Stimulated activated naive CD8-positive, alpha-beta T cell treated with anti-CD3 and anti-CD28 coated beads, Interleukin-15, amount 100 ng/mL, for 72 hours (primary cell): Measurements from ENCODE around the gene R3HDM4.

ENCODE experiments used
- ATAC-seq: fragments of 150-1000 bp; cut with Tn5 transposase; 2 replicates; pipeline ENCODE4 v1.10.0; 2021; ENCODE audit warnings: mild to moderate bottlenecking, moderate library complexity
- DNase-seq, 2 donors: peaks; one replicate each; pipeline ENCODE4 v3.0.0; 2021 to 2022
- H3K27ac Mint-ChIP-seq, 2 donors: one replicate each; pipeline ENCODE4 v1.8.0; 2022; ENCODE audit warnings: mild to moderate bottlenecking in 2 of 2, mixed read lengths in 2 of 2, moderate library complexity in 2 of 2
- H3K27me3 Mint-ChIP-seq: one replicate; pipeline ENCODE4 v1.8.0; 2022; ENCODE audit warnings: mixed read lengths
- H3K4me1 Mint-ChIP-seq: one replicate; pipeline ENCODE4 v1.8.0; 2022; ENCODE audit warnings: mild to moderate bottlenecking, mixed read lengths
- H3K4me3 Mint-ChIP-seq, 2 donors: one replicate each; pipeline ENCODE4 v1.8.0; 2022; ENCODE audit warnings: mild to moderate bottlenecking in 2 of 2, mixed read lengths in 2 of 2, moderate library complexity in 1 of 2
- H3K9me3 Mint-ChIP-seq, 2 donors: one replicate each; pipeline ENCODE4 v1.8.0; 2022; ENCODE audit warnings: mixed read lengths in 2 of 2

Gene R3HDM4

DNA sequence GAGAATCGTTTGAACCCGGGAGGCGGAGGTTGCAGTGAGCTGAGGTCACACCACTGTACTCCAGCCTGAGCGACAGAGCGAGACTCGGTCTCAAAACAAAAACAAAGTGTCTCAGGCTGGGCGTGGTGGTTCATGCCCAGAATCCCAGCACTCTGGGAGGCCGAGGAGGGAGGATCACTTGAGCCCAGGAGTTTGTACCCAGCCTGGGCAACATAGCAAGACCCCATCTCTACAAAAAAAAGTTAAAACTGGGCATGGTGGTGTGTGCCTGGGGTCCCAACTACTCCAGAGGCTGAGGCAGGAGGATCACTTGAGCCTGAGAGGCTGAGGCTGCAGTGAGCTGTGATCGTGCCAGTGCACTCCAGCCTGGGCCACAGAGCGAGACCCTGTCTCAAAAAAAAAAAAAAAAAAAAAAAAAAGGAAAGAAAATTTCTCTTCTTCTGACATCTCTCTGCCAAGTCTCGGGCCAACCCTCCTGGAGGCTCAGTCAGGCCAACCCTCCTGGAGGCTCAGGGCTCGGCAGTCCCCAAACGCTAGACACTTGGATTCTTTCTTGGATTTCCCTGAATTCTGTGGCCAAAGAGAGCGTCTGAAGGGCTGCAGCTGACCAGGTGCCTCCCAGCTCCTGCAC lies 39.1 kb upstream of the R3HDM4 start:
- ATAC-seq (no peak), DNase-seq (no peak)
- Mint-ChIP-seq H3K4me3 (no peak overlapping the region), H3K27me3 (no peaks in the 10 kb centered on the region), H3K4me1 (peaks cover 20% of the 10 kb centered on the region), H3K9me3 (no peaks in the 10 kb centered on the region), H3K27ac (no peak overlapping the region)

GRCh38 chr19:950352-951066 lies 37.5 kb upstream of the R3HDM4 start:
- no peaks in the 10 kb centered on the region for H3K9me3 Mint-ChIP-seq
- H3K4me3 Mint-ChIP-seq, result no peak overlapping the region
- DNase-seq (no peak), ATAC-seq (no peak)
- H3K27ac Mint-ChIP-seq, result no peak overlapping the region
- peaks cover 20% of the 10 kb centered on the region for H3K4me1 Mint-ChIP-seq
- H3K27me3 Mint-ChIP-seq, result no peaks in the 10 kb centered on the region

- no peak for DNase-seq
- no peaks in the 10 kb centered on the region for H3K9me3 Mint-ChIP-seq
- no peaks in the 10 kb centered on the region for H3K27me3 Mint-ChIP-seq
- peaks cover 13% of the 10 kb centered on the region for H3K4me1 Mint-ChIP-seq
- no peak overlapping the region for H3K27ac Mint-ChIP-seq
- no peak for ATAC-seq
- no peak overlapping the region for H3K4me3 Mint-ChIP-seq
Observed at GRCh38 chr19:948842-949496, 36.0 kb upstream of the R3HDM4 start.

DNA sequence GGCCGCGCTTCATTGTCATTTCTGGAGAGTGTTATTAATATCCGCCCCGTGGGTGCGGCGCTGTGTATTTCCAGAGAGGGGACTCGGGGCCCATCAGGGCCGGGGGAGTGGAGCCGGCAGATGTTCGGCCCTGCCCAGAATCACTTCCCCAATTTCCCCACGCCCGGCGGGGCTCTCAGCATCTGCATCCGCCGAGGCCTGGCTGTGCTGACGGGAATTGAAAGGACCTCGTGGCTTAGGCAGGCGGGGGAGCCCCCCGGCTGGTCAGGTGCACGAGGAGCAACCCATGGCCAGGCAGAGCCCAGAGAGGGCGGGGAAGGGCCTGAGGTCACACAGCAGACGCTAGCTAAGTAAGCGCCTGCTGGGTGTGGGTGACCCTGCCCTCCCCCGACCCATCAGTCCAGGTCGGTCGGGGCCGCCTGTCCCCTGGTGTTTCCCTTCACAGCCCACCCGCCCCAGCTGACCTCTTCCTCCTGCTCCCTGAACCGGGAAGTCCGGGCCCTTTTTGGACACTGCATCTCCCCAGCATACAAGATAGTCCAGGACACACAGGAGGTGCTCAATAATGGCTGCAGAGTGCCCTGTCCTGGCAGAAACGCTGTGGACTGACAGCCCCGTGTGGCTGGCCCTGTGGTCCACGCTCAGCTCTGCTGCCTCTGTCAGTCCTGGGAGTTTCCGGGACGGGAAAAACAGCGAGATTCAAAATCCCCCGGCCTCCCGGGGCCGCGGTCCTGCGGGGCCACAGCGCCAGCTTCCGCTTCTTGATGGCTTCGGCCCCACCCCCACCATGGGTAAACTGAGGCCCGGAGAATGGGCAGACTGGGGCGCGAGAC lies 34.9 kb upstream of the R3HDM4 start:
- H3K27ac Mint-ChIP-seq, result no peak overlapping the region
- DNase-seq, result no peak
- peaks cover 2% of the 10 kb centered on the region for H3K4me1 Mint-ChIP-seq
- no peak for ATAC-seq
- no peak overlapping the region for H3K4me3 Mint-ChIP-seq
- no peaks in the 10 kb centered on the region for H3K9me3 Mint-ChIP-seq
- no peaks in the 10 kb centered on the region for H3K27me3 Mint-ChIP-seq

GRCh38 chr19:947090-947706 lies 34.2 kb upstream of the R3HDM4 start:
- H3K27ac Mint-ChIP-seq, result no peak overlapping the region
- no peak overlapping the region for H3K4me3 Mint-ChIP-seq
- H3K27me3 Mint-ChIP-seq, result no peaks in the 10 kb centered on the region
- ATAC-seq, result no peak
- no peak for DNase-seq
- H3K4me1 Mint-ChIP-seq, result no peaks in the 10 kb centered on the region
- H3K9me3 Mint-ChIP-seq, result no peaks in the 10 kb centered on the region

- peaks cover 9% of the 10 kb centered on the region for H3K27me3 Mint-ChIP-seq
- peaks cover 8% of the 10 kb centered on the region for H3K4me1 Mint-ChIP-seq
- H3K4me3 Mint-ChIP-seq, result no peak overlapping the region
- ATAC-seq (no peak), DNase-seq (no peak)
- H3K27ac Mint-ChIP-seq, result peak overlapping the region in 1 of 2 donors; percentile 63
- no peaks in the 10 kb centered on the region for H3K9me3 Mint-ChIP-seq
Observed at GRCh38 chr19:945401-946252, 32.6 kb upstream of the R3HDM4 start.

DNA sequence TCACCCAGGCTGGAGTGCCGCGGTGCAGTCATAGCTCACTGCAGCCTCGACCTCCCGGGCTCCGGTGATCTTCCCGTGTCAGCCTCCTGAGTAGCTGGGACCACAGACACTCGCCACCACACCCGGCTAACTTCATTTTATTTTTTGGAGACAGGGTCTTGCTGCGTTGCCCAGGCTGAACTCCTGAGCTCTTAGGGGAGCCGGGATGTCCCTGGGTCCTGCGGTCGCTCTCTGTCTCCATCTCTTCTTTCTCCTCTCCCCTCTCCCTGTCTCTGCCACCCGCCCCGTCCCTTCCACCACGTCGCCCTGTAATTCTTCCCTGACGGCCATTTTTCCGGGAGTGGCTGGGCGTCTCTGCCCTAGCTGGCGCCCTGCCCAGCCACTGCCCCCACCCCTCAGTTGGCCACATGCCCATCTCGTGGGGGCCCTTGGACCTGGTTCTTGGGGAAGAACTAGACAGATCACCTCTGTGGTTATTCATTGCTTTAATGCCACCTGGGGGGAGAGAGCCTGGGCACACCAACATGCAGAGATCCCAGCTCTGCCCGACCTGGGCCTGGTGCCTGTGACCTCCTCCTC lies 31.7 kb upstream of the R3HDM4 start:
- peaks cover 17% of the 10 kb centered on the region for H3K27me3 Mint-ChIP-seq
- DNase-seq, result no peak
- ATAC-seq, result no peak
- no peaks in the 10 kb centered on the region for H3K9me3 Mint-ChIP-seq
- no peak overlapping the region for H3K4me3 Mint-ChIP-seq
- H3K4me1 Mint-ChIP-seq, result peaks cover 17% of the 10 kb centered on the region
- no peak overlapping the region for H3K27ac Mint-ChIP-seq

DNA sequence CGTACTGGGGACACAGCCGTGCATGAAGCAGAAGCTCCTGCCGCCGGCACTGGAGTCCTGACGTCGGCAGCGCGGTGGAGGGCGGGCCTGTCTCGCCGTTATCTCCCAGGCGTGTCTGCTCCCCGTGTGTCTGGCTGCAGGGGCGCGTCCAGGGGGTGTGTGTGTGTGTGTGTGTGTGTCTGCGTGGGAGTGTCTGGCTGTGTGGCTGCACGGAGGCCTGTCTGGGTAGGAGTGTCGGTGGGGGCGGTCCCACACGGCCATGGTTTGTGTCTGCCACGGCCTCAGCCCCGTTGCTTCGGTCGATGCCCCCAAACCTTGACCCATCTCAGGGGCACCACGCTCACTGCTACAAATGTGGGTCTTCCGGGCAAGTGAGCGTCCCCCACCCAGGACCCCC lies 31.1 kb upstream of the R3HDM4 start:
- DNase-seq (no peak), ATAC-seq (no peak)
- Mint-ChIP-seq H3K4me1 (peaks cover 23% of the 10 kb centered on the region), H3K27me3 (peaks cover 22% of the 10 kb centered on the region), H3K4me3 (no peak overlapping the region), H3K27ac (no peak overlapping the region), H3K9me3 (no peaks in the 10 kb centered on the region)

- ATAC-seq (no peak), DNase-seq (no peak)
- Mint-ChIP-seq H3K4me1 (peaks cover 23% of the 10 kb centered on the region), H3K9me3 (no peaks in the 10 kb centered on the region), H3K27me3 (peaks cover 23% of the 10 kb centered on the region), H3K27ac (peak overlapping the region in 1 of 2 donors; percentile 60), H3K4me3 (no peak overlapping the region)
Observed at GRCh38 chr19:943551-944170, 30.6 kb upstream of the R3HDM4 start.

GRCh38 chr19:942133-942645 lies 29.2 kb upstream of the R3HDM4 start:
- no peak for ATAC-seq
- Mint-ChIP-seq H3K27me3 (peaks cover 23% of the 10 kb centered on the region), H3K9me3 (no peaks in the 10 kb centered on the region), H3K27ac (no peak overlapping the region), H3K4me3 (no peak overlapping the region), H3K4me1 (peaks cover 37% of the 10 kb centered on the region)
- no peak for DNase-seq

- Mint-ChIP-seq H3K27me3 (peaks cover 23% of the 10 kb centered on the region), H3K4me1 (peaks cover 43% of the 10 kb centered on the region), H3K9me3 (no peaks in the 10 kb centered on the region), H3K27ac (no peak overlapping the region), H3K4me3 (peak overlapping the region; percentile 21 to 62)
- ATAC-seq (no peak), DNase-seq (no peak)
Observed at GRCh38 chr19:941292-942132, 28.5 kb upstream of the R3HDM4 start.

DNA sequence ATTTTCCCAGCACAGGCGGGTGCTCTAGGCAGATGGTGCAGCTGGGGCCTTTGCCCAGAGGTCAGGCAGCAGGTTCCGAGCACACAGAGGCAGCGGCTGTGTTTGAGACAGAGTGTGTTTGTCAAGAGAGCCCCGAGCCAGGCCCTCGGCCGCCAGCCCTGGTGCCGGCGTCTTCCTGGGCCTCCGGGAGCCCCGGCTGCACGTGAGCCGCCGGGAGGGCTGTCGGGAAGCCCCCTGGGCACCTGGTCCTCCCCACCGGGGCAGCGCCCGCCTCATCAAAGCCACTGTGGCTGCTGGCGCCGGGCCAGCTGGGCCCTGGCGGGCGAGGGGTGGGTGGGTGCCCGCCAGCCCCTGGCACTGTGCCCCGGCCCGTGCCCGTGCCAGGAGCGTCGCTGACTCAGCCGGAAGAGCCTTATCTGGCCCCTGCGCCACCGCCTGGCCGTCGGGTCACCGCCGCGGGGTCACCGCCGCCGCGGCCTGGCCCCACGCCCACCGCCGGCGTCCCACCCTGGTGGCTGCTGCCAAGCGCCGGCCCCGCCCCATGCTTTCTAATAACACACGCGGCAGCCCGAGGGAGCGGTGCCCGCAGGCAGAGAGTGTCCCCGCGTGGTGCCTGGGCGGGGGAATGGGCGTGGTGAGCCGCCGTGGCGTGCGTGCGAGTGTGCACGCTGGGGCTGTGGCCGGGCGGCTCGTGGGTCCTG lies 27.7 kb upstream of the R3HDM4 start:
- Mint-ChIP-seq H3K9me3 (no peaks in the 10 kb centered on the region), H3K27ac (no peak overlapping the region), H3K27me3 (peaks cover 23% of the 10 kb centered on the region), H3K4me1 (peaks cover 46% of the 10 kb centered on the region), H3K4me3 (peak overlapping the region; percentile 64 to 82)
- peak; percentile 77 for ATAC-seq
- DNase-seq, result peak; percentile 45 to 53
